GM10266 (cell line): Measurements from ENCODE around the gene UMODL1.

Source experiments
- DNase-seq: peaks from one replicate; pipeline ENCODE4 v3.0.0; 2012; ENCODE audit errors: extremely low spot score
- CTCF ChIP-seq: IDR thresholded peaks from 2 replicates; pipeline ENCODE4 v1.5.1; 2012; ENCODE audit warnings: mild to moderate bottlenecking, low read depth; ENCODE audit not compliant: control insufficient read depth, insufficient read depth; ENCODE audit errors: missing control alignments

Gene UMODL1

DNA sequence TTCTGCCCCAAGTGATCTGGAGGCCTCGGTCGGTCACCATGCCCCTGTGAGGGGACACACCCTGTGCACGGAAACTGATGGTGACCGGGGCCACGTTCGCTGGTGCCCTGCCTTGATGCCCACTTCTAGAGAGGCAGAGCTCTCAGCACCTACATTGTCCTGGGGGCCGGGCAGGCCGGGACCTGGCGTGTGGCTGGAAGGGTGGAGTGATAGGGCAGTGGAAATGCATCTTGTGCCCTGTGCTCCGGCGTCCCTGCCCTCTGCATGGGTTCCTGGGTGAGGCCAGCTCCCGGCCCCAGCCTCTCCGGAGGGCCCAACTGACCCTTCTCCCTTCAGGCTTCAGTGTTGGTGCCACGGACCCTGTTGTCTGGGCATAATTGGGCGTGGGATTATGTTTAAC is 11.0 kb upstream of the UMODL1 start:
- no peak for DNase-seq
- TF ChIP-seq CTCF = no peak

- peak; percentile 77 for DNase-seq
- TF ChIP-seq CTCF = no peak
Observed at GRCh38 chr21:42061195-42061985, 9.7 kb upstream of the UMODL1 start.

- TF ChIP-seq CTCF = no peak
- DNase-seq = no peak
Observed at GRCh38 chr21:42061986-42062235, 9.2 kb upstream of the UMODL1 start.

GRCh38 chr21:42062236-42063022 is 8.7 kb upstream of the UMODL1 start:
- TF ChIP-seq CTCF = no peak
- peak; percentile 79 for DNase-seq

DNA sequence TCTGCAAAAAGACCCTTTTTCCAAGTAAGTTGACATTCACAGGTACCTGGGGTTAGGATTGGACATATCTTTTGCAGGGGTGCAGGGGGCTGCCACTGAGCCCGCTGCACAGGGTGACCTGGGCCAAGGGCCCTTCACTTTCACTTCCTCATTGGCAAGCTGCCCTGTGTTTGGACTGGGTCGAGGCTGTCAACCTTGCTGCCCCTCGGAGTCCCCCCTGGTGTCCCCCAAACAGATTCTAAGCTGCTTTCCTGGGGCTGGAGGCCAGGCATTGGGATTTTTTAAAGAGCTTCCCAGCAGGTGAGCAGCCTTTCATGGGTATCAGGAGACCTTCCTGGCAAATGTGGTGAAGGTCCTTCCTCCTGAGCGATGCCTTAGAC is 7.9 kb upstream of the UMODL1 start:
- DNase-seq = peak; percentile 41
- TF ChIP-seq CTCF = no peak

DNA sequence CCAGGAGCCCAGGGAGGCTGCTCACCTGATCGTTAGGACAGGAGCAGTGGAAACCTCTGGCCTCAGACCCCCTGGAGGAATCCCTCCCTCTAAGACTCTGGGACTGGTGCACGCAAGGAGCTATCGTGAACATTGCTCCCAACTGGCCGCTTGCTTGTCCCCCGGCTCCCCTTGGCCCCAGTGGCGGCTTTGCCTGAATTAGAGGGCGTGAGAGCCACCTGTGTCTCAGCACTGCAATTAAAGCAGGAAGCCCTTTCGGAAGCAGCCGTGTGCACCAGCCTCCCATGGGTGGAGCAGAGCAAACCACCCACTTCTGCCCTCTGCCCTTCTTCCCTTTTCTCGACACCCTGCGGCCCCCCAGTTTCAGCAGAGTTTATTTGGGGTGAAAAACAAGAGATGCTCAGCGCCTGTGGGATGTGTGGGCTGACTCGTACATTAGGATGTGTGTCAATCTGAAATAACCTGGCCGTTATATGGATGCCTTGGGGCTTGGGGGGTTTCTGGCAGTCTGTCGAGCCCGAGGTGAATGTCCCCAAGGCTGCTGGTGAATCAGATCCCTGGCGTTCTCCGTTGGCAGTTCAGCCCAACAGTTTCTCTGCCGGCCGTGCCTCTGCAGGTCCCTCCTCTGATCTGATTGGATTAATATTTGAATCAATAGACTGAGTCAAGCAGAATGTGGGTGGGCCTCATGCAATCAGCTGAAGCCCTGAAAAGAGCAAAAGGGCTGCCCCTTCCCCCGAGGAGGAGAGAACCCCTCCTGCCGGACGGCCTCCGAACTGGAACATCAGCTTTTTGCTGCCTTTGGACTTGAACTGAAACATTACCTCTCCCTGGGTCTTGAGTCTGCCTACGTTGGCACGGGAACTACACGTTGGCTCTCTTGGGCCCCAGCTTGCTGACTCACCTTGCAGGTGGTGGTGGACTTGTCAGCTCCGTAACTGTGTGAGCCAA is 7.3 kb upstream of the UMODL1 start:
- no peak for TF ChIP-seq CTCF

More for the DNA sequence above, 7.3 kb upstream of the UMODL1 start:
- DNase-seq = peak; percentile 38
